Measurements from ENCODE around the gene RCE1.

Gene RCE1

GRCh38 chr11:66891851-66892660, 48.8 kb downstream of the RCE1 start:
- DNase-seq: peak; percentile 27

GRCh38 chr11:66892911-66893310, 49.7 kb downstream of the RCE1 start:
- no peak for DNase-seq

GRCh38 chr11:66894141-66894540, 50.9 kb downstream of the RCE1 start:
- DNase-seq: peak; percentile 37

All from NCI-H510A treated with DMSO at 0.1 percent for 48 hours (cell line).